HG02642 (cell line): ENCODE results near the gene LRRC3.

Experiments used
- ATAC-seq: cut with Tn5 transposase; IDR thresholded peaks from one replicate; pipeline ENCODE4 v1.9.1; 2021; ENCODE audit warnings: mild to moderate bottlenecking; ENCODE audit not compliant: unreplicated experiment, poor library complexity

LRRC3 gene

DNA sequence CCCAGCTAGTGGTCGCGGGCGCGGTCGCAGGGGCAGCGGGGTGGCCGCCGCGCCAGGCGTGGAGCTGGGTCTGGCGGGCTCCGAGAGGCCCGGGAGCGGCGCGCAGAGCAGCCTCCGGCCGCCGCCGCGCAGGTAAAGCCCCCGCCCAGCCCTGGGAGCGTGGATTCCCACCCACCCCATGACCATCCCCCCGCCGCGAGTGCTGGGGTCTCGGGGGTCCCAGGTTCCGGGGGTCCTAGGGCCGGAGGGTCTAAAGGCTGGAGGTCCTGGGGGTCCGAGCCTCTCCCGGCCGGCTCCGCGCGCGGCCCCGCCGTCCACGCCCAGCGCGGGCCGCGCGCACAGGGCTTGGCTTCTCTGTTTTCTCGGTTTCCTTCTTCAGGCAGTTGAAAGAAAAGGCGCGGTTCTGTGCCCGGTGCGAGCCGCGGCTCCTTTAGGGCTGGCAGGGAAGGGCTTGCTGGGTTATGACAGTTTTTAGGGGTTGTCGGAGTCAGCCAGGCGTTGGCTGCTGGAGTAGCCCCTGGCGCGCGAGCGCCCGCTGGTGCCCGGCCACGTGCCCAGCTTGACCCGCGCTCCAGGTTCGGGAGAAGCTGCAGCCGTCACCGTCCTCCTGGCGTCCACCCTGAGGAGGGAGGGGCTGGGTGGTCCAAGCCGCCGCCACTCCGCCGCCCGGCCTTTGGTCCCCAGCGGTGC, 359 bp downstream of the LRRC3 start:
- ATAC-seq: peak; percentile 35

DNA sequence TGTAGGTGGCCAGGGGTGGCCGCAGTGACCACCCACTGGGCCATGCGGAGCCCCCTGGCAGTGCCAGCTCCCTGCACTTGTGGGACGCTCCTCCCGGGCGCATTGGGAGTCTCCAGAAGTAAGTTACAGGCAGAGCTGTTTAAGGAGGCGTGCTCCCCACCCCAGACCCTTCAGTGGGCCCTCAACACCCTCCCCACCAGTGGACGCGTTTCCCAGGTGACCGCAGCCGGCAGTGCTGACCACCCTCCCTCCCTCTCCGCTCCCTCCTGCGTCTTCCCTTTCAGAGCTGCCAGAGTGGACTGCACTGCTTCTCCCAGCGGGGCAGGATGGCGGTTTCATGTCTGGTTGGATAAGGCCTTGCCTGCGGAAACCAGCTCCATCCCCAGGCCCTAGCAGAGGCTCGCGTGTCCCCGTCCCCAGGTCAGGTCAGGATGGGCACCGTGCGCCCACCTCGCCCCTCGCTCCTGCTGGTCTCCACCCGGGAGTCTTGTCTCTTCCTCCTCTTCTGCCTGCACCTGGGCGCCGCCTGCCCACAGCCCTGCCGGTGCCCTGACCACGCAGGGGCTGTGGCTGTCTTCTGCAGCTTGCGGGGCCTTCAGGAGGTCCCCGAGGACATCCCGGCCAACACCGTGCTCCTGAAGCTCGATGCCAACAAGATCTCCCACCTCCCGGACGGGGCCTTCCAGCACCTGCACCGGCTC, 1.1 kb downstream of the LRRC3 start:
- no peak for ATAC-seq

DNA sequence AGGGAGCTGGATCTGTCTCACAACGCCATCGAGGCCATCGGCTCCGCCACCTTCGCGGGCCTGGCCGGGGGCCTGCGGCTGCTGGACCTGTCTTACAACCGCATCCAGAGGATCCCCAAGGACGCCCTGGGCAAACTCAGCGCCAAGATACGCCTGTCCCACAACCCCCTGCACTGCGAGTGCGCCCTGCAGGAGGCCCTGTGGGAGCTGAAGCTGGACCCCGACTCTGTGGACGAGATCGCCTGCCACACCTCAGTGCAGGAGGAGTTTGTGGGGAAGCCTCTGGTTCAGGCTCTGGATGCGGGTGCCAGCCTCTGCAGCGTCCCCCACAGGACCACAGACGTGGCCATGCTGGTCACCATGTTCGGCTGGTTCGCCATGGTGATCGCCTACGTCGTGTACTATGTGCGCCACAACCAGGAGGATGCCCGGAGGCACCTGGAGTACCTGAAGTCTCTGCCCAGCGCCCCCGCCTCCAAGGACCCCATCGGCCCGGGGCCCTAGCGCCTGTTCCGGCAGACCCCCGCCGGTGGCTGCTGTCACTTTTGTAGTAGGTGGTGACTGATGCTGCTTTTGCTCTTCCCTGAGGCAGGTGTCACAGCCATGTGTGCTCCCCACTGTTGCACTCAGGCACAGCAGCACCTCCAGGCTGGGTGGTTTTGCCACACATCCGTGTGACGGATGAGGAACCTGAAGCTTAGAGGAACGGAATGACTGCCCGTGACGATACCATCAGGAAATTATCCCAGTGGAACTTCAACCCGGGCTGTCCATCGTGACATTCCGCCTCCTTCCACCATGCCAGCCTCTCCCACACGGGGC, 1.8 kb downstream of the LRRC3 start:
- ATAC-seq: no peak

DNA sequence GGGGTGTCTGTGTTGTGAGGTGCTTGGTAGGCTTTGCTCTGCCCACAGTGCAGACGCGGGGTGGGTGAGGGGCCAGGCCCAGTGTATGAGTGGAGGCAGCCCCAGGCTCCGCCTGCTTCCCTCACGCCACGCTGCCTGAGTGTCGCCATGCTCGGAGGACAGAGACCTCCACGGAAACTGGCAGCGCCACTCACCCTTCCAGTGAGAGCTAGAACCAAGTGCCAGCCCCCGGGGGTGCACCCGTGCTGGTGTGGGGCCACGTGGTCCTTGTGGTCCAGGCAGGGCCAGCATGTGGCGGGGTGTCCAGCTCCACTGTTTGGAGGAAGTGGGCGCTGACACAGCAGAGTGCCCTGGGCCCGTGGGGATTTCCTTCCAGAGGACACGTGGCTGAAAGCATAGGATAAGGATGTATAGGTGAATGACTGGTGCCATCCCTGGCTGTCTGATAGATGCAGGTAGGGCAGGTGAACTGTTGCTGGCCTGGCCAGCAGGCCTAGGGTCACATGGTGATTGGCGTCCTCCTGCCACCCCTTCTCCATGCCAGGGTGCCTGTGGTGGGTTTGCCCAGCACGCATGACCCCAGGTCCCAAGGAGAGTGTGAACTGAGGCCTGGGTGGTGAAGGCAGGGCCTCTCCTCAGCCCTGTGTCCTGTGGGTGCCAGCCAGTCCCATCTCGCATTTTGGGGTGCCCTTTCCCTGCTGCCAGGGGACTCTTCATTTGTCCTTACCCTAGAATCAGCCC, 3.8 kb downstream of the LRRC3 start:
- ATAC-seq: no peak

DNA sequence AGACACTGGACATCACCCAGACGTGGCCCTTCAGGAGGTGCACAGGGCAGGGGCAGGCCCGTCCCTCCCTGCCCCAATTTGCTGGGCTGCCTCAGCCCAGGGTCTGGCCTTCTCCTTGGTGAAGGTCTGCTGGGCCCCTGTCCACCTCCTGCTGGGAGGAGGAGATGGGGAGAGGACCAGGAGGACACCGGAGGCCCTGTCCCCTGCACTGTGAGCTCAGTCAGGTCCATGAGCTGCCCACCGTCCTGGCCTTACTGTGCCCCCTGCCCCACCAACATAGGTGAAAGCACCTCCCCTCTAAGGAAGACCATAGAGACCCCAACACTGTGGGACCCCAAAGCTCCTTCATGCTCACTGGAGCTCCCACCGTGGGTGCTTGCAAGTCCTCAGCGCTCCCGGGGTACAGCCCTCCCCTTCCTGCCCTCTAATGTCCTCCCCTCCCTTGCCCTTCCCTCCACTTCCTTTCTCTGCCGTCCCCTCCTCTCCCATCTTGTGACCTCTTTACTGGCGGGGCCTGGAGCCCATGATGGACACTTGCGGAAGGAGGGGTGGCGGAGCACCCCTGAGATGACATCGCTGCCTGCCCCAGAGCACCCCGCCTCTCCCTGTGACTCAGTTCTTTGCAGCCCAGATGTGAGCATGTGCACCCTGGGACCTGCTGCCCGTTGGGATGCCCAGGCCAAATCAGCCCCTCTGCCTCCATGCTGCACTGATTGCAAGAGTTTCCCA, 4.6 kb downstream of the LRRC3 start:
- ATAC-seq: no peak

DNA sequence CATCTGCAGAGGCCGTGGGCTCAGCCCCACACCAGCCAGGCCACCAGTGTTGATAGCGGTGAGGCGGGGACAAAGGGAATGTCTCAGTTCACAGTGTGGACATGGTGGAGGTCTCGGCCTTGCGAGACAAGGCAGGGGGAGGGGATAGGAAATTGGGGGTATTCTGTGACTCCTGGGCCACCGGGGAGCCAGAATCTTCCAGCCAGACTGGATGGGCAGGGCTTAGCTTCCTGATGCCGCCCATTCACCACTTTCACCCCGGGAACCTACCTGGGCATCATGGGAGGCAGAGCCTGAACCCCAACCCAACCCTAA, 5.1 kb downstream of the LRRC3 start:
- no peak for ATAC-seq

DNA sequence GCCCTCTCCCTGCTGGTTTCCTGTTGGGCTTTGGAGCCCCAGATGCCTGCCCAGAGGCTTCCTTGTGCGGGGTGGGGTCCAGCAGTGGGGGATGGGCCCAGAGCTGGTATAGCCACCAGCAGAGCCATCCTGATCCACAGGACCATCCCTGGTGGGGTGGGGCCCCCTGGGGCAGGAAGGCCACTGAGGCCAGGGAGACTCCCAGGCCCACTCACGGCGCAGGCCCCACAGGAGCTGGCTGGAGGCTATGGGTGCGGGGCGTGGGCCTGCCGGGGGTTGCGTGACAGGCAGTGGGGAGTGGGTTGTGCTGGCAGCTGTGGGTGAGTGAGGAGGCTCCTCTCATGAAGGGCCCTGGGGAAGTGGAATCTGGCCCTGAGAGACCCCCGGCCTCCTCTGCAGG, 5.7 kb downstream of the LRRC3 start:
- ATAC-seq: no peak

DNA sequence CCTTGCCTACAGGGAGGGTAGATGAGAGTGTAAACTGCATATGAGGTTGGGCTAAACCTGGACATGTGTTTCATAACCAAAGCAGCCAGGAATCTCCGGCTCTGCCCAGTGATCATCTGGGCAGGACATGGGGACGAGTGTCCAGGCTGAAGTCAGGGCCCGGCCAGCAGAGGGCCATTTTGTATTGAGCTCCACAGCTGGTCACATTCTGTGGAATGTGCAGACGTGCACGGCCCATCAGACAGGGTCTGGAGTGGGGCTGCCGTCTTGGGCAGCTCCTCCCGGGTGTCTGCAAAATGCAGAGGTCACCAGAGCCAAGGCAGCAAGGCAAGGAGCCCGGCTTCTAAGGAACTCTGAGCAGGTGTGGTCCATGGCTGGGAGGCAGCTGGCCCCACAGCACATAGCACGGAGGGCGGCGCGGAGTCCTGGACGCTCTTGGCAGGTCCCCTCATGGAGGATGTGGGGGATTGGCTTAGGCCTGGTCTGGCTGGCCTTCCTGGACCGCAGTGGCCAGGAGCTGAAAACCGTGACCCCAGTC, 6.2 kb downstream of the LRRC3 start:
- ATAC-seq: no peak

DNA sequence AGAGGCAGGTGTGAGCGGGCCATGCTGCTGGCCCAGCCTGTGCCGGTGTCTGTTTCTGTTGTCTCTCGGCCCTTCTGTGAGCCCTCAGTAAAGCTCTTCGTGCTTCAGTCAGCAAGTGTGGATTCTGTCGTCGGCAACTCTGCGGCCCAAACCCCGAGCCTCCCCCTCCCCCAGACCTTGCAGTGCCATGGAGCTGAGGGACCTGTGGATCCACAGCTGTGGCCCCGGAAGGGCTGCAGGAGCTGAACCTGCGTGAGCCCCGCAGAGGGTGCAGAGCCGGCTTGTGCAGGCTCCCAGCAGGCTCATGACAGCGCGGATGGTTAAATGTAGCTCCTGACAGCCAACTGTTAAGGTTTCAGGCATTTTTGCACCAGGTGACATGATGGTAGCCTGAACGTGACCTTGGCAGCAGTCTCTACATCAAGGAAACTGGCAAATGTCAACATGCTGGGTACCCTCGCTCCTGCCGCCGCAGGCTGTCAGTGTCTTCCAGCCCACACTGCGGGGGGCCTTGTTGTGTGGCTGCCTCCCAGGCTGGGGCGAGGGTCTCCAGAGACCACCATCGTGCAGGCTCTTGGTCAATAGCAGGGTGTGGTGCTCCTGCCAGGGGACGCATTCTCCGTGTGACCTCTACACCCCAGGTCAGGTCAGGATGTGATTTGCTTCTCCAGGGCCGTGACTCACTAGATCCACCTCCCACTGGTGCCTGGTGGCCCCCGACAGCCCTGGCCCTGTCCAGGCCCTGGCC, 7.0 kb downstream of the LRRC3 start:
- ATAC-seq: no peak

DNA sequence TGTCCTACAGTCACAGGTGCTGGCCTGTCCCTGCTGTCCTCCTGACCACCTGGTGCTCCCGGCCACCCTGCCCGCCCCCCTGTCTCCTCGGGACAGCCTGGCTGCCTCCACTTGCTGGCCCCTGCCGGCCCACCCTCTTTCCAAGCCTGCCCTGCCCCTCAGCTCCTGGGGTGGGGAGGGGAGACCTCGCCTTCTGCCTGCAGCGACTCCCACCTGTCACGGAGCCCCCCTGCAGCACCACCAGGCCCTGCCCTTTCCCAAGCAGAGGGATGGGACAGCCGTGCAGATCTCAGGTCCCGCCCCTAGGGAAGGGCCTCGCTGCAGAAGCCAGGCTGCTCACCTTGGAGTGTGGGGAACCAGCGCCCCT, 7.5 kb downstream of the LRRC3 start:
- no peak for ATAC-seq

DNA sequence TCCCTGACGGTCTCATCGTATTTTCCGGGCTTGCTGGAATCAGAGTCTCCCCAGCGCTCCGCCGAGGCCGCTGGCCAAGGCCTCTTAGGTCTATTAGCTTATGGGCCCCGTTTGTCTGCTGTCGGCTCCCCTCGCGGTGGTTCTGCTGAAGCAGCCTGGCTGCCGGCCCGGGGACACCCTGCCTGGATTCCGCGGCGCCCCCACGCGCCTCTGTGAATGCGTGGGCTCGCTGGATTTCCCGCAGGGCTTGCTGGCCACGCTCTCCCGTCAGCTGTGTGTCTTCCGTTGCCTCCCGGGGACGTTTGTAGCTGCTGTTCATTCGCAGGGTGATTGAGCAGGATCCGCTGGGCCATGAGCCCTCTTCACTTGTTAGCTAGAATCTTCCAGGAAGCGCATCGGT, 8.4 kb downstream of the LRRC3 start:
- ATAC-seq: no peak

DNA sequence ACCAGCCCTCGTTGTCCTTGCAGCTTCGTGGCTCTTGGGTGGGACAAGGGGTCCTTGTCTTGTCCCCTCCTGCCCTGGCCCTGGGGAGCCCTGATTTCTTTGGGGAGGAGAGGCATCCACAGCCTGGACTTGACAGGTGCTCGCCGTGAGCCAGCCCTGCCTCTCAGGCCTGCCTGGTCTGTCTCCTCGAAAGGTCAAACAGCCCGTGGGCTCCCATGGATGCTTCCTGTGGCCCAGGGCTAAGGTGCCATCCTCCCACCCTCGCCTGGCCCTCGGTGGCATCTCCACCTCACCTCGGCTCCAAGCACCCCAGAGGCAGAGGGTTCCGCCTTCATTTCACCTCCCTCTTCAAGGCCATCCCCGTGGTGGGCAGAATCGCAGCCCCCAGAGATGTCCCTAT, 9.0 kb downstream of the LRRC3 start:
- no peak for ATAC-seq

DNA sequence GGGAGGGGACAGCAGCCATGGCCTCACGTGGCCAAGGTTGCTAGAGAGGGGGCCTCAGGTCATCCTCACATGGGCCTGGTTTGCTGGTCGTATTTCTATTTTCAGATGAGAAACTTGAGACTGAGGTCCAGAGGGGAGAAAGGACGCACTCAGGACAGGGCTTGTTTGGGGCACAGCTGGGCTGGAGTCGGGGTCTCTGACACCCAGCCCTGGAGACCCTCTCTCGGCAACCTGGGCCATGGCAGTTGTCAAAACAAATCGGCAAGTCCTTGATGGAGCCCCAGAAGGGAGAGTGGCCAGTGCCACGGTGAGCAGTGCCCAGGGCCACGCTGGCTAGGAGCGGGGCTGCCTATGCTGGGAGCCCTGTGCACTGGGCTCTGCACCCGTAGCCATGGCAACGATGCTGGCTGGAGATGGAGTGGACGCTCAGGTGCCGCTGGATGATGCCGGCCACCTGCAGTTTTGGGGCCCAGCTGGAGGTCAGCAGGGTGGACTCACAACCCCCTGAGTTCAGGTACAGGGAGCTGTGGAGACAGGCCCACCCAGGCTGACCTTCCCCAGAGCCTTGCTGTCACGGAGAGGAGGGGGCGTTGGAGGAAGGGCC, 11.1 kb downstream of the LRRC3 start:
- ATAC-seq: no peak

DNA sequence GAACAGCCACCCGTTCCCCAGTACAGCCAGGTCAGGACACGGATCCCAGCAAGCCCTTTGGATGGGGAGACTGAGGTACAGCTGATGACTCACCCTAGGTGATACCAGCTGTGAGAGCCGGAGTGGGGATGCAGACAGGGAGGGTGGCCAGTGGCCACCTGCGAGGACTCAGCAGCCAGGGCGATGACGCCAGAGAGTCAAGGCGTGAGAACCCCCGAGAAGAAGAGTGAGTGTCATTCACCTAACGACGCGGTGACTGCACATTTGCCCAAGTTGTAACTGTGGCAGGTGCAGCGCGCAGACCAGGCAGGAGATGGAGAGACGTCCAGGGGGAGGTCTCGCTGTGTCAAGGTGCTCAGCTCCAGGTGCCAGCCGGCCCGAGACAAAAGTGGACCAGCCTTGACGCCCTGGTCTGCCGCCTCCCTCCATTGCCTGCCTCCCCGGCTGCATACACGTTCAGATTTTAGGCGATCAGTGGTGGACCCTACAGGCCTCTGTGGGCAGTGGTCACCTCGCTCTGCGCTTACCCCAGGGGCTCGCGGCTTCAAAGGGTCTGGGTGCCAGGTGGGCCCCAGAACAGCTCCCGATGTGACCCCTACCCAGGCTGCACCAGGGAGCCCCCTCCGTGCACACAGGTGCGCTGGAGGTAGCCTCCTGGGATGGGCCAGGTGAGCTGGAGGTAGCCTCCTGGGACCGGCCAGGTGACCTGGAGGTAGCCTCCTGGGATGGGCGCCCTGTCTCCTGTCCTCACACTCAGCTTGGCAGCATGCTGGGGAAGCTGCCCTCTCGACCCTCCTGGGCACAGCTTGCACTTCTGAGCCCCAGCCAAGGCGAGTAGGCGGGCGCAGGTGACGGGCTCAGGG, 11.9 kb downstream of the LRRC3 start:
- ATAC-seq: no peak

DNA sequence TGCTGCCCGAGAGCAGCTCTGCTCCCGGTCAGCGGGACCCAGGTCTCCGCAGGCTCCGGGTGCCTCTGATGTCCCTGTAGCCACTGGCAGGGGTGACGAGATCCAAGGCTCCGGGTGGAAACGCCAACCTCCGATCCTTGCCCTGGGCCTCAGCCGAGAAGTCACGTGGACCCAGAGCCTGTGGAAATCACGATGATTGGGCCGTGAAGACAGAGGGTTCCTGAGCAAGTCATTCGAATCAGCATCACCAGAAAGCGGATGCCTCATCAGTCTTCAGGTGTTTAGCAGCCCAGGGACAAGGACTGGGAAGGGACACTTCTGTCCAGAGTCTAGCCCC, 12.5 kb downstream of the LRRC3 start:
- no peak for ATAC-seq

DNA sequence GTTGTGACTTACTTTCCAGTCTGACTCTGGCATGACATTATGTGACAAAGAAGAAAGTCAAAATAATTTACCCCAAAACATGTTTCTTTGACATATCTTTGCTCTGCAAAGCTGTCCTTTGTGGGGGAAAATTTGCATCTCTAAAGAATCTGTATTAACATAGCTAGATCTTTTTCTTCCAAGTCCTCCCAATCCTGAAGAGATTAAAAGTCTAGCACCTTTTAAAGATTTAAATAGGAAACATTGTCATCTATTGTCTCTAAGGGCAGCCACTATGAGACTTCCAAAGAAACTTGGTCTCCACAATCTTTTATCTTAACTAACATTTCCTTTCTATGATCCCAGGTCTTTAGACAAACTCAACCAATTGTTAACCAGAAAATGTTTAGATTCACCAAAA, 16.0 kb downstream of the LRRC3 start:
- ATAC-seq: no peak

DNA sequence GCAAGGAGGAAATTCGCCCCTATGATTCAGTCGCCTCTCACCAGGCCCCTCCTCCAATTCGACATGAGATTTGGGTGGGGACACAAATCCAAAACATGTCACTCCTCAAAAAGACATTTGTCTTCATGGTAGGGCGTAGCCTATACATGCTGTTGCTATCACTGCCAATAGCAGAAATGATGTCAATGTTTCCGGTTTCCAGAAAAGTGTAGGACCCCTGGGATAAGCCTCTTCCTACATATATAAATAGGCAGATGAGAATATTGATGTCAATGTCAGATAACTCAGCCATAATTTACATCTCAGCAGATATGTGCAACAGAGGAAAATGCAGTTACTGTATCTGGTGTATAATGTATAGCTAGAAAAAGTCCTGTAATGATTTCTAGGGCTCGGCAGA, 16.7 kb downstream of the LRRC3 start:
- no peak for ATAC-seq

DNA sequence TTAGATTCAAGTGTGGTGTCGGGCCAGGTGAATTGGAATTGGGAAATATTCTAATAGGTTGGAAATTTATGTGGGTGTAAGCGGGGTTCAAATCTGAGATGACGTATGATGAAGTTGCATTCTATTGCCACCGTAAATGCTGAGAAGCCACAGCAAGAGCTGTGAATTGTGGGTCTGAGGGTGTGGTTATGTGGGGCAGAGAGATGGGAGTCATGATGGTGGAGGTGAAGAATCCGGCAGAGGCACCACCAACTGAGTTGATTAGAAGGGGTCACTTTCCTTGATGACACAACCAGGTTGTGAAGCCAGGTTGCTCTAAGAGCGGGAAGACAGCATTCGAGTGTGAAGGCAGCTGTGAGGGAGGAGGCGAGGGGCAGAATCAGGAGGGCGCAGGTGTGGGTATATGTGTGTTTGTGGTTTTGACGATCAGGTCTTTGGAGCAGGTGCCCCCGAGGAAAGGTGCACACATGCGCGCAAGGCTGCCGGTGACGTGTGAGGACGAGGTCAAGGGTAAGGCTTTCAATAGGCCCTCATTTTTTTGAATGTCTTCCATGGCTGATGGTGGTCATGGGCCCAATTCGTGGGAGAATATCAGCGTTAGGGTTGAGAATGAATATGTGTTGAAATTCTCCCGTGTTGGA, 18.7 kb downstream of the LRRC3 start:
- no peak for ATAC-seq
